ENCODE results near the gene USP22.
"Not testable (repeated sequence)": the region's sequence is repeated elsewhere in the genome, so short reads cannot be mapped to it uniquely, and the experiment has no call there.

USP22 gene

GRCh38 chr17:21059761-21060160, 16.9 kb upstream of the USP22 start:
- Histone ChIP-seq H3K27me3 (ENCODE audit: insufficient read depth, poor library complexity, severe bottlenecking) (no peaks in the 10 kb centered on the region), H3K27ac (replicated peaks) (no peak overlapping the region), H3K4me3 (replicated peaks; ENCODE audit: insufficient read depth, low read length) (no peak overlapping the region)
- no peak for DNase-seq (ENCODE audit: low read depth in 1 of 2, low spot score in 1 of 2)
- TF ChIP-seq SPI1 (IDR thresholded peaks at IDR 0.05; ENCODE audit: borderline replicate concordance, low read depth): no peak
- TF ChIP-seq GABPA (IDR thresholded peaks at IDR 0.05; ENCODE audit: low read depth): no peak
- TF ChIP-seq, protein P1, sequence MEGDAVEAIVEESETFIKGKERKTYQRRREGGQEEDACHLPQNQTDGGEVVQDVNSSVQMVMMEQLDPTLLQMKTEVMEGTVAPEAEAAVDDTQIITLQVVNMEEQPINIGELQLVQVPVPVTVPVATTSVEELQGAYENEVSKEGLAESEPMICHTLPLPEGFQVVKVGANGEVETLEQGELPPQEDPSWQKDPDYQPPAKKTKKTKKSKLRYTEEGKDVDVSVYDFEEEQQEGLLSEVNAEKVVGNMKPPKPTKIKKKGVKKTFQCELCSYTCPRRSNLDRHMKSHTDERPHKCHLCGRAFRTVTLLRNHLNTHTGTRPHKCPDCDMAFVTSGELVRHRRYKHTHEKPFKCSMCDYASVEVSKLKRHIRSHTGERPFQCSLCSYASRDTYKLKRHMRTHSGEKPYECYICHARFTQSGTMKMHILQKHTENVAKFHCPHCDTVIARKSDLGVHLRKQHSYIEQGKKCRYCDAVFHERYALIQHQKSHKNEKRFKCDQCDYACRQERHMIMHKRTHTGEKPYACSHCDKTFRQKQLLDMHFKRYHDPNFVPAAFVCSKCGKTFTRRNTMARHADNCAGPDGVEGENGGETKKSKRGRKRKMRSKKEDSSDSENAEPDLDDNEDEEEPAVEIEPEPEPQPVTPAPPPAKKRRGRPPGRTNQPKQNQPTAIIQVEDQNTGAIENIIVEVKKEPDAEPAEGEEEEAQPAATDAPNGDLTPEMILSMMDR (IDR thresholded peaks at IDR 0.05; ENCODE audit: insufficient read depth, low read length): no peak
- TF ChIP-seq, protein P2, sequence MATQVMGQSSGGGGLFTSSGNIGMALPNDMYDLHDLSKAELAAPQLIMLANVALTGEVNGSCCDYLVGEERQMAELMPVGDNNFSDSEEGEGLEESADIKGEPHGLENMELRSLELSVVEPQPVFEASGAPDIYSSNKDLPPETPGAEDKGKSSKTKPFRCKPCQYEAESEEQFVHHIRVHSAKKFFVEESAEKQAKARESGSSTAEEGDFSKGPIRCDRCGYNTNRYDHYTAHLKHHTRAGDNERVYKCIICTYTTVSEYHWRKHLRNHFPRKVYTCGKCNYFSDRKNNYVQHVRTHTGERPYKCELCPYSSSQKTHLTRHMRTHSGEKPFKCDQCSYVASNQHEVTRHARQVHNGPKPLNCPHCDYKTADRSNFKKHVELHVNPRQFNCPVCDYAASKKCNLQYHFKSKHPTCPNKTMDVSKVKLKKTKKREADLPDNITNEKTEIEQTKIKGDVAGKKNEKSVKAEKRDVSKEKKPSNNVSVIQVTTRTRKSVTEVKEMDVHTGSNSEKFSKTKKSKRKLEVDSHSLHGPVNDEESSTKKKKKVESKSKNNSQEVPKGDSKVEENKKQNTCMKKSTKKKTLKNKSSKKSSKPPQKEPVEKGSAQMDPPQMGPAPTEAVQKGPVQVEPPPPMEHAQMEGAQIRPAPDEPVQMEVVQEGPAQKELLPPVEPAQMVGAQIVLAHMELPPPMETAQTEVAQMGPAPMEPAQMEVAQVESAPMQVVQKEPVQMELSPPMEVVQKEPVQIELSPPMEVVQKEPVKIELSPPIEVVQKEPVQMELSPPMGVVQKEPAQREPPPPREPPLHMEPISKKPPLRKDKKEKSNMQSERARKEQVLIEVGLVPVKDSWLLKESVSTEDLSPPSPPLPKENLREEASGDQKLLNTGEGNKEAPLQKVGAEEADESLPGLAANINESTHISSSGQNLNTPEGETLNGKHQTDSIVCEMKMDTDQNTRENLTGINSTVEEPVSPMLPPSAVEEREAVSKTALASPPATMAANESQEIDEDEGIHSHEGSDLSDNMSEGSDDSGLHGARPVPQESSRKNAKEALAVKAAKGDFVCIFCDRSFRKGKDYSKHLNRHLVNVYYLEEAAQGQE (IDR thresholded peaks at IDR 0.05; ENCODE audit: insufficient replicate concordance, low read depth): no peak
- TF ChIP-seq POLR2AphosphoS5 (IDR thresholded peaks at IDR 0.05; ENCODE audit: low read depth): no peak

DNA sequence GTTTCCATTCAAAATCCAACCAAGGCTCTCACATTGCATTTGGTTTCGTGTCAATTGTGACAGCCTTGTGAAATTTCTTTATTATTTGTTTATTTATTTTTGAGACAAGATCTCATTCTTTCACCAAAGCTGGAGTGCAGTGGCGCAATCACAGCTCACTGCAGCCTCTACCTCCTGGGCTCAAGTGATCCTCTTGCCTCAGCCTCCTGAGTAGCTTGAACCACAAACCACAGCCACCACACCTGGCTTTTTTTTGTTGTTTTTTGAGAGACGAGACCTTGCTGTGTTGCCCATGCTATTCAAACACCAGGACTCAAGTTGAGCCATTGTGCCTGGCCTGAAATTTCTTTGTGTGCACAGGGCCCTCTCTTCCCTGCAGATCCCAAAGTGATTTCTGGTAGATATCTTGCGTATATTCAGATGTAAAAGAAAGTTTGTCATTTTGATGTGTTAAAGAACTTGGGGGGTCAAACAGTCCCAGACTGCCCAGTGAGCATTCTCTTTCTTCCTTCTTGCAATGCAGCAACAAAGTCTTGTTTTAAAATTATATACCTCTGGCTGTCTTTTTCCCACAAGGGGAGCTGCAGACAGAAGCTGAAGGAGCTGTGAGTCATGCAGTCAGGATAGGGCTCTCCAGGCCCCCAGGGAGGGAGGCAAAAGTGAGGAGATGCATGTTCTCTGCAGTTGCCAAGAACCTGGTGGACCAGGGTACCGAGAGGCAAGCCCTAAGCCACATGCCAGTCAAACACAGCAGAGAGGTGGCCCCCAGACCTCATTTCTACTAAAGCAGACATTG, 15.5 kb upstream of the USP22 start:
- TF ChIP-seq GABPA (IDR thresholded peaks at IDR 0.05; ENCODE audit: low read depth): no peak
- TF ChIP-seq, protein P2 (IDR thresholded peaks at IDR 0.05; ENCODE audit: insufficient replicate concordance, low read depth): no peak
- no peak for TF ChIP-seq SPI1 (IDR thresholded peaks at IDR 0.05; ENCODE audit: borderline replicate concordance, low read depth)
- TF ChIP-seq POLR2AphosphoS5 (IDR thresholded peaks at IDR 0.05; ENCODE audit: low read depth): no peak
- TF ChIP-seq, protein P1 (IDR thresholded peaks at IDR 0.05; ENCODE audit: insufficient read depth, low read length): no peak
- no peak for DNase-seq (ENCODE audit: low read depth in 1 of 2, low spot score in 1 of 2)
- no peak overlapping the region for H3K4me3 ChIP-seq (replicated peaks; ENCODE audit: insufficient read depth, low read length)
- H3K27ac ChIP-seq (replicated peaks): no peak overlapping the region
- H3K27me3 ChIP-seq (ENCODE audit: insufficient read depth, poor library complexity, severe bottlenecking): no peaks in the 10 kb centered on the region

DNA sequence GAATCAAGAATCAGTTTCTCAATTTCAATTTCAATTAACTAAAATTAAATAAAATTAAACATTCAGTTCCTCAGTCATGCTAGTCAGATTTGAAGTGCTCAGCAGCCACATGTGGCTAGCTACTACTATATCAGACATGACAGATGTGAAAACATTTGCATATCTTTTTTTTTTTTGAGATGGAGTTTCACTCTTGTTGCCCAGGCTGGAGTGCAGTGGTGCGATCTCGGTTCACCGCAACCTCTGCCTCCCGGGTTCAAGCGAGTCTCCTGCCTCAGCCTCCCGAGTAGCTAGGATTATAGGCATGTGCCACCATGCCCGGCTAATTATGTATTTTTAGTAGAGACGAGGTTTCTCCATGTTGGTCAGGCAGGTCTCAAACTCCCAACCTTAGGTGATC, 10.2 kb upstream of the USP22 start:
- not testable (repeated sequence) for H3K27me3 ChIP-seq (ENCODE audit: insufficient read depth, poor library complexity, severe bottlenecking); H3K4me3 ChIP-seq (replicated peaks; ENCODE audit: insufficient read depth, low read length); DNase-seq (ENCODE audit: low read depth in 1 of 2, low spot score in 1 of 2); H3K27ac ChIP-seq (replicated peaks)

DNA sequence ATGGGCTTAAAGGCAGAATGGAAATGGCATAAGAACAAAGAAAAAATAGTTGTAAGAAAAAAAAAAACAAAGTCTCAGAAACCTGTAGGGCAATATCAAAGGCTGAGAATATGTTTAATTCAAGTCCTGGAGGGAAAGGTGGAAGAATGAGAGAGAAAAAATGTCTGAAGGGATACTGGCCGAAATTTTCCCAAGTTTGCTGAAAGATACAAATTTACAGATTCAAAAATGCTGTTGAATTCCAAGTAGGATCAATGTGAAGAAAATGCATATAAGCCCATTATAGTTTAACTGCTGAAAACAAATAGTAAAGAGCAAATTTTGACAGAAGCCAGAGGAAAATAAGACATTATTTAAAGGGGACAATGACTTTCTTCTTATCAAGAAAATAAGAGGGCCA, 6.6 kb upstream of the USP22 start:
- Histone ChIP-seq H3K27ac (replicated peaks) (no peak overlapping the region), H3K27me3 (ENCODE audit: insufficient read depth, poor library complexity, severe bottlenecking) (no peaks in the 10 kb centered on the region), H3K4me3 (replicated peaks; ENCODE audit: insufficient read depth, low read length) (no peak overlapping the region)
- no peak for DNase-seq (ENCODE audit: low read depth in 1 of 2, low spot score in 1 of 2)
- TF ChIP-seq GABPA (IDR thresholded peaks at IDR 0.05; ENCODE audit: low read depth): no peak
- TF ChIP-seq, protein P2 (IDR thresholded peaks at IDR 0.05; ENCODE audit: insufficient replicate concordance, low read depth): no peak
- TF ChIP-seq, protein P1 (IDR thresholded peaks at IDR 0.05; ENCODE audit: insufficient read depth, low read length): no peak
- no peak for TF ChIP-seq POLR2AphosphoS5 (IDR thresholded peaks at IDR 0.05; ENCODE audit: low read depth)
- no peak for TF ChIP-seq SPI1 (IDR thresholded peaks at IDR 0.05; ENCODE audit: borderline replicate concordance, low read depth)
